GM12878 (cell line): Measurements from ENCODE around the gene GABRR3. TPM values are rescaled to one million over a fixed set of nuclear protein-coding genes. Genes with fewer than 3 reads are reported as not detected.

Experiments used
- ATAC-seq: fragments of 200-7000 bp; cut with Tn5 transposase; 3 replicates; pipeline ENCODE4 v1.9.1; 2020; ENCODE audit warnings: mild to moderate bottlenecking, moderate library complexity
- BruUV-seq: library from RNA; stranded (reverse); fragments of 400-500 nt; replicated peaks from 2 replicates; lab custom pipeline; 2021; lab: Mats Ljungman, UMichigan
- CTCF ChIA-PET: fragments of 300-600 bp; sonication (Branson Sonifier 250); formaldehyde crosslinking; extraction: SDS; loops from one replicate; lab custom pipeline; 2021; ENCODE audit warnings: inconsistent platforms; lab: Yijun Ruan, JAX
- POLR2A ChIA-PET: fragments of 350-600 bp; formaldehyde crosslinking; extraction: SDS; loops from one replicate; lab custom pipeline; 2021; ENCODE audit warnings: inconsistent platforms; lab: Charles Lee
- RAD21 ChIA-PET: fragments of 300-600 bp; sonication (Branson Sonifier 250); formaldehyde crosslinking; loops from one replicate; lab custom pipeline; 2023; ENCODE audit warnings: antibody characterized with exemption; ENCODE audit not compliant: unreplicated experiment; lab: Charles Lee
- SMC1A ChIA-PET: fragments of 300-600 bp; sonication (Branson Sonifier 250); formaldehyde crosslinking; loops from one replicate; lab custom pipeline; 2023; ENCODE audit not compliant: unreplicated experiment, uncharacterized antibody; lab: Charles Lee
- DNase-seq: peaks from one replicate; pipeline ENCODE4 v3.0.0-alpha.2; 2011; ENCODE audit warnings: low read depth, low spot score
- FAIRE-seq: peaks from 3 replicates; lab custom pipeline; 2011; peaks lifted over from hg19 to GRCh38; lab: Jason Lieb, UNC
- H2AFZ ChIP-seq: 2 replicates; pipeline ENCODE4 v1.6.0; 2011; ENCODE audit warnings: low read depth, low read length, control low read depth; ENCODE audit not compliant: control insufficient read depth
- H3K27ac ChIP-seq: 2 replicates; pipeline ENCODE4 v1.5.1; 2011; ENCODE audit warnings: control low read depth; ENCODE audit not compliant: control insufficient read depth, insufficient read depth
- H3K27me3 ChIP-seq, 2 experiments: replicated peaks in 1 of 2; 2 replicates each; pipeline versions ENCODE4 v1.6.0 to v1.6.1; 2011; ENCODE audit warnings: low read length in 1 of 2; ENCODE audit not compliant: control insufficient read depth in 2 of 2, insufficient read depth in 2 of 2
- H3K36me3 ChIP-seq, 2 experiments: 2 replicates each; pipeline ENCODE4 v1.5.1; 2011; ENCODE audit warnings: low read length in 1 of 2; ENCODE audit not compliant: control insufficient read depth in 2 of 2, insufficient read depth in 2 of 2
- H3K4me1 ChIP-seq: 2 replicates; pipeline ENCODE4 v1.6.1; 2011; ENCODE audit warnings: mild to moderate bottlenecking, low read length, moderate library complexity, mixed read lengths; ENCODE audit not compliant: control insufficient read depth, insufficient read depth
- H3K4me2 ChIP-seq: 2 replicates; pipeline ENCODE4 v1.6.0; 2011; ENCODE audit warnings: control low read depth; ENCODE audit not compliant: control insufficient read depth, insufficient read depth
- H3K4me3 ChIP-seq: fragments of 200-600 bp; sonication (generic); 2 replicates; pipeline ENCODE4 v1.5.1; 2016
- H3K79me2 ChIP-seq: 2 replicates; pipeline ENCODE4 v1.6.0; 2011; ENCODE audit warnings: low read length; ENCODE audit not compliant: control insufficient read depth, insufficient read depth
- H3K9ac ChIP-seq: 2 replicates; pipeline ENCODE4 v1.8.0; 2011; ENCODE audit warnings: low read length, control low read depth, mixed read lengths; ENCODE audit not compliant: control insufficient read depth, insufficient read depth
- H3K9me3 ChIP-seq: replicated peaks from 3 replicates; pipeline ENCODE4 v1.5.1; 2011; ENCODE audit warnings: mild to moderate bottlenecking, low read length; ENCODE audit not compliant: control insufficient read depth, insufficient read depth
- H4K20me1 ChIP-seq: 2 replicates; pipeline ENCODE4 v1.6.0; 2011; ENCODE audit not compliant: control insufficient read depth, insufficient read depth
- ETV6 ChIP-seq, 2 experiments: fragments of 450-650 bp in 1 of 2; IDR thresholded peaks in 1 of 2; conservative IDR thresholded peaks in 1 of 2; 2 replicates each; pipeline ENCODE4 v1.6.1; 2014; ENCODE audit warnings: antibody characterized with exemption in 1 of 2, borderline replicate concordance in 1 of 2, low read depth in 1 of 2, mild to moderate bottlenecking in 1 of 2, moderate library complexity in 1 of 2
- KDM1A ChIP-seq: fragments of 200-600 bp; sonication (generic); IDR thresholded peaks from 2 replicates; pipeline ENCODE4 v1.6.1; 2016; ENCODE audit warnings: borderline replicate concordance
- SIN3A ChIP-seq: IDR thresholded peaks from 2 replicates; pipeline ENCODE4 v1.6.1; 2012; ENCODE audit warnings: low read depth, low read length, improper control_type of control experiment
- SIX5 ChIP-seq: IDR thresholded peaks from 2 replicates; pipeline ENCODE4 v1.6.1; 2011; ENCODE audit warnings: mild to moderate bottlenecking, low read depth, low read length, moderate library complexity; ENCODE audit not compliant: severe bottlenecking
- SMARCA5 ChIP-seq: fragments of 450-650 bp; IDR thresholded peaks from 2 replicates; pipeline ENCODE4 v1.6.1; 2017; ENCODE audit warnings: mild to moderate bottlenecking
- STAT1 ChIP-seq: fragments of 450-650 bp; conservative IDR thresholded peaks from 2 replicates; pipeline ENCODE4 v1.6.1; 2014; ENCODE audit warnings: antibody characterized with exemption, mild to moderate bottlenecking
- USF1 ChIP-seq: IDR thresholded peaks from 2 replicates; pipeline ENCODE4 v1.6.1; 2011; ENCODE audit warnings: borderline replicate concordance, low read depth, mild to moderate bottlenecking, moderate library complexity, mixed read lengths, low read length; ENCODE audit not compliant: insufficient read depth; ENCODE audit errors: extremely low read length
- WGBS: methylation state at CpG from one replicate; pipeline ENCODE4 v1.1.6; 2016; ENCODE audit warnings: low lambda C conversion rate; ENCODE audit not compliant: insufficient replicate concordance, insufficient coverage; ENCODE audit errors: missing lambda C conversion rate; 5-methylcytosine and 5-hydroxymethylcytosine counted together
- in situ Hi-C: fragments of 300-500 bp; cut with MboI; formaldehyde crosslinking; loops from 9 replicates; pipeline ENCODE4 v1.14.3; 2018; ENCODE audit warnings: mixed read lengths
- intact Hi-C: fragments of 100-400 bp; cut with micrococcal nuclease; formaldehyde crosslinking; loops from one replicate; pipeline ENCODE4 v1.14.2; 2022; ENCODE audit not compliant: unreplicated experiment
- polyA plus RNA-seq, 11 experiments: library from polyadenylated mRNA; depleted of rRNA in 4 of 11; unstranded in 6 of 11; stranded (reverse) in 5 of 11; fragments of >200 nt; fragmentation: Nextera tagmentation in 4 of 11; fragmentation: Illumina TruSeq in 1 of 11; extraction: Ambion mirVana in 4 of 11; extraction: Trizol in 1 of 11; gene quantifications; 1 replicate in 1 of 11; 2 replicates in 10 of 11; pipeline versions ENCODE4 v1.2.1 to v1.2.3, GENCODE V29; 2011 to 2016; ENCODE audit warnings: inconsistent platforms in 2 of 11, missing spikeins in 2 of 11, low read depth in 1 of 11
- total RNA-seq, 4 experiments: library from RNA; depleted of rRNA in 3 of 4; stranded (reverse); fragments of >200 nt in 3 of 4; fragmentation: Illumina TruSeq in 1 of 4; extraction: Trizol in 1 of 4; gene quantifications; 2 replicates each; pipeline versions ENCODE4 v1.2.1 to v1.2.3, GENCODE V29; 2013 to 2021

GABRR3 gene
- total and polyA plus RNA-seq, 10 of the 15 experiments (the other 5 are each of a cell fraction or from before 2014, with no cell fraction given), result not detected

DNA sequence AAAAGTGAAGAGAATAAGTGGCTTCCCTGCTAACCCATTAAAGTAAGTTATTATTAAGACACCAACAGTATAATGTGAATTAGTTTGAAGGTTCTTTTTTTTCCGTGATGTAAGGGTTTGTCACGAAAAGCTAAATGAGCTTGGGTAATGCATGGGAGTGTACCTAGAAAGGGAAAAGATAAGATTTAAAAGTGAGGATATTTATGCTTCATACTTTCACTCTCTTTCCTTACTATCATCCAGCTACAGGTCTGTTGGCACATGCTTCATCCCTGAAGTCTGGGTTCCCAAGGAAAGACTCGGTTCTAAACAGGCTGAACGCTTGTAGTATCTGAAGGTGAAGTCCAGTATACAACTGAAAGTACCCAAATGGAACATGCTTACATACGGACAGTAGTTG, 36.0 kb downstream of the GABRR3 start:
- no TSS peak for BruUV-seq
- CTCF ChIA-PET, result no interaction called here
- in situ Hi-C loops, result no loop called here
- Histone ChIP-seq H2AFZ (no peak overlapping the region), H3K27me3 (no peaks in the 10 kb centered on the region), H3K9ac (no peak overlapping the region), H3K36me3 (no peaks in the 10 kb centered on the region), H3K4me1 (peaks cover 9% of the 10 kb centered on the region; the same call in 1 of the 2 replicates), H3K9me3 (no peaks in the 10 kb centered on the region), H4K20me1 (no peaks in the 10 kb centered on the region), H3K4me2 (no peak overlapping the region), H3K4me3 (no peak overlapping the region), H3K27ac (no peak overlapping the region), H3K79me2 (no peaks in the 10 kb centered on the region)
- SMC1A ChIA-PET, result interaction anchor here (1.3 kb wide), 1 partner anchor 18 kb away, joined by 4 read pairs; no protein-coding TSS in a partner anchor
- DNase-seq, result no peak
- intact Hi-C loops, result no loop called here
- no peak for FAIRE-seq
- ATAC-seq, result no peak
- RAD21 ChIA-PET, result no interaction called here
- TF ChIP-seq SMARCA5 (no peak), SIN3A (no peak), KDM1A (no peak), SIX5 (no peak), ETV6 (conservative IDR thresholded peaks at IDR 0.05 in 1 of 2, IDR thresholded peaks at IDR 0.05 in 1 of 2; ENCODE audit: borderline replicate concordance in 1 of 2, low read depth in 1 of 2) (no peak), USF1 (no peak)
- POLR2A ChIA-PET, result no interaction called here
- 91% methylated on average over 5 of the region's 5 CpGs for WGBS

DNA sequence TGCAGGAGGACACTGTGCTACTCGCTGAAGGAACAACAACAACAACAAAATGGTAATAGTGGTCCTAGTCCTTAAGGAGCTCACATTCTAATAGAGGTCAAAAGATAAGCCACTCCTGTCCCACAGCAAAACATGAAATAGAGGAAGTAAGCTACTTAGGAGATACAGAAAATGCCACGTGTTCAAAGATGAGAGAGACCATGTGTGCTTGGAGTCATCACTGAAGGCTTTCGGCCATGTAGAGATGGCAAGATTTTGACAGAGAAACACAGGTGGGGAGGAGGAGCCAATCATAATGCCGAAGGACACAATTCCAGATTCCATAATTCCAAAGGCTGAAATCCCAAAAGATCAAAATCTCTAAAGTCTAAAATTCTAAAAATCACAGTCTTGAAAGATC, 38.1 kb downstream of the GABRR3 start:
- Histone ChIP-seq H3K4me3 (no peak overlapping the region), H3K27ac (no peak overlapping the region), H3K9ac (no peak overlapping the region), H4K20me1 (no peaks in the 10 kb centered on the region), H2AFZ (peak overlapping the region; percentile 41), H3K4me1 (no peaks in the 10 kb centered on the region), H3K27me3 (no peaks in the 10 kb centered on the region), H3K9me3 (no peaks in the 10 kb centered on the region), H3K36me3 (no peaks in the 10 kb centered on the region), H3K4me2 (no peak overlapping the region), H3K79me2 (no peaks in the 10 kb centered on the region)
- POLR2A ChIA-PET, result no interaction called here
- RAD21 ChIA-PET, result interaction anchor here (1.1 kb wide), 1 partner anchor 25 kb away, joined by 5 read pairs; no protein-coding TSS in a partner anchor
- ATAC-seq (0 out of 3 replicates have a peak, but pooled peaks have one; percentile 24), FAIRE-seq (no peak), DNase-seq (no peak)
- CTCF ChIA-PET, result interaction anchor here (0.7 to 1.3 kb wide), 3 partner anchors 13 to 24 kb away, joined by 3 to 4 read pairs (median 3); no protein-coding TSS in a partner anchor
- in situ Hi-C loops, result no loop called here
- intact Hi-C loops, result no loop called here
- TF ChIP-seq STAT1, result no peak
- SMC1A ChIA-PET, result interaction anchor here (1.0 to 1.3 kb wide), 3 partner anchors 10 to 293 kb away, joined by 3 read pairs; no protein-coding TSS in a partner anchor
- BruUV-seq, result no TSS peak
- 46% methylated on average over 4 of the region's 4 CpGs for WGBS
